Stimulated activated CD4-positive, alpha-beta T cell treated with anti-CD3 and anti-CD28 coated beads, Interleukin-2, amount 100 ng/mL, for 4 hours (primary cell): ENCODE data around the gene RBM11.
"Not testable (repeated sequence)": the region's sequence is repeated elsewhere in the genome, so short reads cannot be mapped to it uniquely, and the experiment has no call there.

ENCODE experiments used
- DNase-seq: peaks from one replicate; pipeline ENCODE4 v3.0.0-alpha.2; 2020; ENCODE audit warnings: low read depth

RBM11 gene, protein sequence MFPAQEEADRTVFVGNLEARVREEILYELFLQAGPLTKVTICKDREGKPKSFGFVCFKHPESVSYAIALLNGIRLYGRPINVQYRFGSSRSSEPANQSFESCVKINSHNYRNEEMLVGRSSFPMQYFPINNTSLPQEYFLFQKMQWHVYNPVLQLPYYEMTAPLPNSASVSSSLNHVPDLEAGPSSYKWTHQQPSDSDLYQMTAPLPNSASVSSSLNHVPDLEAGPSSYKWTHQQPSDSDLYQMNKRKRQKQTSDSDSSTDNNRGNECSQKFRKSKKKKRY

DNA sequence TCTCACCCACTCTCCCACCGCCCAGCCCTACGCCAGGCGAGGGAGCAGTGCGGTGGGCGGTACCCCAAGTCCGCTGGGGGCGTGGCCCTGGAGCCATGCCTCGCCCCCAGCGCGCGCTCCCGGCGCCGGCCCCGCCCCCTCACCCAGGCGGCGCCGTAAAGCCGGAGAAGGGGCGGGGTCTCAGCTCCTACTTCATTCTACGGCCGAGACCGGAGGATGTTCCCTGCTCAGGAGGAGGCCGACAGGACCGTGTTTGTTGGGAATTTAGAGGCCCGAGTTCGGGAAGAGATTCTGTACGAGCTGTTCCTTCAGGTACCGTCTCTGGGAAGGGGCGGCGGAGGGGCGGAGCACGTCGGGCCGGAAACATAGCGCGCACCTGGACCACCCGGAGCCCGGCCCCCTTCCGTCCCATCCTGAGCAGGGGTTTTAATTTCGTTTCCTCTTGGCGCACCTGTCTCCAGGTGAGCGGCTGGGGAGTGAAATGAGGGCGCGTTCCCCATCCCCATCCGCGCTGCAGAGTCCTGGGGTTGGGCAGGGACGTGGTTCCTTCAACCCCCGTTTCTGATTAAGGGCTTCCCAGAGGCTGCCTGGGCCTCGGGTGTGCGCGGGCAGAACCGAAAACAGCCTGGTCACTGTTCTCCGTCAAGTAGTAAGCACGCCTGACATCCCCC is at the start of gene RBM11:
TSS of gene RBM11 (plus strand) at position 187 of the 671 bp plus-strand sequence. CDS start at position 217, 30 bp downstream.
- peak; percentile 78 for DNase-seq

DNA sequence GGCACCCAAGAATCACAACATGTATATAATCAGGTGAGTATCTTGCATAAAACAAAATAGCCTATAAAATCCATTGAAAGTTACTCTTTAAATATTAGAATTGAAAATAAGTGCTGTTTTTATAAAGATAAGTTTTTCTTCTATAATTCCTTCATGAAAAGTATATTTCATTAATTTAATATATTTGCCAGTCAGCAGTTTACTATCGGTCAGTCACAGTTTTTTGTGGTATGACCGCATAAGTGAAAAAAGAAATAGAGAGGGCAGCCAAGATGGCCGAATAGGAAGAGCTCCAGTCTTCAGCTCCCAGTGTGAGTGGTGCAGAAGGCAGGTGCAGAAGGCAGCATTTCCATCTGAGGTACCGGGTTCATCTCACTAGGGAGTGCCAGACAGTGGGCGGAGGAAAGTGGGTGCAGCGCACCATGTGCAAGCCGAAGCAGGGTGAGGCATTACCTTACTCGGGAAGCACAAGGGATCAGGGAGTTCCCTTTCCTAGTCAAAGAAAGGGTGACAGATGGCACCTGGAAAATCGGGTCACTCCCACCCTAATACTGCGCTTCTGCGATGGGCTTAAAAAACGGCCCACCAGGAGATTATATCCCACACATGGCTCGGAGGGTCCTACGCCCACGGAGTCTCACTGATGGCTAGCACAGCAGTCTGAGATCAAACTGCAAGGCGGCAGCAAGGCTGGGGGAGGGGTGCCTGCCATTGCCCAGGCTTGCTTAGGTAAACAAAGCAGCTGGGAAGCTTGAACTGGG is 49.3 kb upstream of the RBM11 start:
- not testable (repeated sequence) for DNase-seq

DNA sequence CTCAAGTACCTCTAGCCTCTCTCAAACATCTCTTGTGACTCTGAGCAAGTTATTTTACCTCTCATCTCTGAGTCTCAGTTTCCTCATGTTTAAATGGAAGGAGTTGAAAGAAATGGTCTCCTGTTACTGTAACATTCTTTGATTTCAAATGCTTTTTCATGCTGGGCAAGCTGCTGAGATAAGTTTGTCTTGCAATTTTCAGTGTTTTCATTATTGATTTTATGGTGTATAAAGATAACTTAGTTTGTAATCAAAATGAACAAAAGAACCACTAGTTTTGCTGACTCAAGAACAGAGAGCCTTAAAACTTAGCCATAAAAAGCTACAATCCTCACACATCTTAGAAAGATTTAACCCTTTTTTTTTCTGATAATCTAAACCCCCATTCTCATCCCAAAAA is 9.7 kb upstream of the RBM11 start:
- DNase-seq: no peak

DNA sequence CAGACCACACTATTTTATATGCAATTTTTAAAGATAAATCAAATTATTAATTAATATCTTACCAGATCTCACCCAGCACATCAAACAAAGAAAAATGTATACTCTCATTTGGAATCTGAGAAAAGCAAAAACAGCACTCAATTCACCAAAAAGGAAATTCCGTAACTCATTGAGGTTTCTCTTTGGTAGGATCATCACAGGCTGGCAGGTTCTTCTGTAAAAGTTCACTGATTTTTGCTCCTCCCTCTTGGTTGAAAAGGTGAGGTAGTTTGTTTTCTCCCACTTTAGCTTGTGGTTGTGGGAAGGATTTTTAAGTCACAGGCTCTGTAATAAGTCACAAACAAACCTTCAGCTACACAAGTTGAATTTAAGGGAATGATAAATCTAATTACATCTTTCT is 5.2 kb upstream of the RBM11 start, which contains the start of gene LIPI:
TSS of gene LIPI (minus strand) at position 218 of the 400 bp plus-strand sequence. CDS start at position 108, 110 bp downstream.
- no peak for DNase-seq

DNA sequence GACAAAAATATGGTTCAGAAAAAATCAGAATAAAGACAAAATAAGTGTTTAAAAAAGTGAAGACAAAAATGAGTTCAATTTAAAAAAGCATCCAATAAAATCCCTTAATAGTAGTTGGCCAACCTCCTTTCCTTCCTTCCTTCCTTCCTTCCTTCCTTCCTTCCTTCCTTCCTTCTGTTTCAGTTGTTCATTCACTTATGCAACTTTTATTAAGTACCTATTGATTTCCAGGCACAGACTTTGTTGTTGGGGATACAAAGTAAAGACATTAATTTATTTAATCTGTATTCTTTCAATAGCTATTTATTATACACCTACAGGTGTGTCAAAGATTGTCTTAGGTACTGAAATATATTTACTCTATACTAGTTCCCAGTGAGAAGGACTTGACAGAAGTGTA is 2.8 kb upstream of the RBM11 start:
- no peak for DNase-seq

DNA sequence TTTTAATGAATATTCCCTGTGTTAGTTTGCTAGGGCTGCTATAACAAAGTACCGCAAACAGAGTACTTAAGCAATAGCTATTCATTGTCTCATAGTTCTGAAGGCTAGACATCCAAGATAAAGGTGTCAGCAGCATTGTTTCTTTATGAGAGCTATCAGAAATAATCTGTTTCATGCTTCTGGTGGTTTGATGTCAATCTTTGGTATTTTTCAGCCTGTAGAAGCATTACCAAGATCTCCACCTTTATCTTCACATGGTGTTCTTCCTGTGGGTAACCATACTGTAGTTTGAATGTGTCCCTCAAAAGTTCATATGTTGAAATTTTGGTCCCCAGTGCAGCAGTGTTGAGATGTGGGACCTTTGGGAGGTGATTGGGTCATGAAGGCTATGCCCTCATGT is 7.4 kb downstream of the RBM11 start:
- no peak for DNase-seq

DNA sequence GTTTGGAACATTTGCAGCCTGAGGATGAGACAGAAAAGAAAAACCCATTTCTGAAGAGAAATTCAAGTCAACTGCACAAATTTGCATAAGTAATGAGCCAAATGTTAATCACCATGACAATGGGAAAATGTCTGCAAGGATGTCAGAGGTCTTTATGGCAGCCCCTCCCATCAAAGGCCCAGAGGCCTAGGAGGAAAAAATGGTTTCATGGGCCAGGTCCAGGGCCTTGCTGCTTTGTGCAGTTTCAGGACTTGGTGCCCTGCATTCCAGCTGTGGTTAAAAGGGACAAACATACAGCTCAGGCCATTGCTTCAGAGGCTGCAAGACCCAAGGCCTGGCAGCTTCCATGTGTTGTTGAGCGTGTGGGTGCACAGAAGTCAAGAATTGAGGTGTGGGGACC is 13.4 kb downstream of the RBM11 start:
- no peak for DNase-seq

DNA sequence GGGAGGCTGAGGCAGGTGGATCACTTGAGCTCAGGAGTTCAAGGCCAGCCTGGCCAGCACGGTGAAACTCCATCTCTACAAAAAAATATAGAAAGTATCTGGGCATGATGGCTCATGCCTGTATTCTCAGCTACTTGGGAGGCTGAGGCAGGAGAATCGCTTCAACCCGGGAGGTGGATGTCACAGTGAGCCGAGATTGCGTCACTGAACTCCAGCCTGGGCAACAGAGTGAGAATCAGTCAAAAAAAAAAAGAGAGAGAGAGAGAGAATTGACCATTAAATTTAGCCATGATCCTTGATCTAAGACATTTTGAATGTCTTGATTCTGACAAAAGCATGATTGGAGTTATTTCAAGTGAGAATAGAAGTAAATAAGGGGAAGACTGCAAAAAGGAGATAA is 19.1 kb downstream of the RBM11 start:
- DNase-seq: no peak

DNA sequence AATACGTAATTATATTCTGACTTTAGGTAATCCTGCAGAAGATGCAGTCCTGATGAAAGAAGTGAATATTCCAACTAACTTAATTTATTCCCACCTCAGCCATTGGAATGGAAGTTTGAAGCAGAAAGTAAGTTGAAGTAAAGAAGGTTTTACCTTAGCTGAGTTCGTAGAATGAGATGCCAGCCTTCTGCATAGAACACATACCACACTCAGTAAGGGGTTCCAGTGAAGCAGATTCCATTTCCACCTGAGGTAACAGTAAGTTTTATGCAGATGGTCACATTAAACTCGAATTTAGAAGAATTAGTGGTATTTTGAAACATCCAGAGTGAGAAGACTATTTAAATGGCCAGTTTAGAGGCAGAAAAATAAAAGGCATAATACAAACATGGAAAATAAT is 20.2 kb downstream of the RBM11 start:
- no peak for DNase-seq

DNA sequence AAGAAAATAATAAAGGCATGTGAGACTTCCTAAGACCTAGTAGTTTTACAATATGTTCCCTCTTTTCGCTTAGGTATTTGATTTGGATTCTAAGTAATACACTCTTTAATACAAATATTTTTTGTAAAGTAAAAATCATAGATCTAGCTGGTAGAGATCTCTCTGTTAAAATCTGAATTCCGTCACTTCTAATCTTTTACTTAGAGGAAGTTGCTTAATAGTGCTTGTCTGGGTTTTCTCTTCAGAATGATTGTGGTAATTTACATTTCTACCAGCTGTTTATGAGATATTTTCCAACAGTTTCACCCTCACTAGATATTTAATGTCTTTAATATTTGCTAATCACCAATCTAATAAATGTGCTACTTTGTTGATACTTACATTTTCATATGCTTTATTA is 23.3 kb downstream of the RBM11 start:
- no peak for DNase-seq

DNA sequence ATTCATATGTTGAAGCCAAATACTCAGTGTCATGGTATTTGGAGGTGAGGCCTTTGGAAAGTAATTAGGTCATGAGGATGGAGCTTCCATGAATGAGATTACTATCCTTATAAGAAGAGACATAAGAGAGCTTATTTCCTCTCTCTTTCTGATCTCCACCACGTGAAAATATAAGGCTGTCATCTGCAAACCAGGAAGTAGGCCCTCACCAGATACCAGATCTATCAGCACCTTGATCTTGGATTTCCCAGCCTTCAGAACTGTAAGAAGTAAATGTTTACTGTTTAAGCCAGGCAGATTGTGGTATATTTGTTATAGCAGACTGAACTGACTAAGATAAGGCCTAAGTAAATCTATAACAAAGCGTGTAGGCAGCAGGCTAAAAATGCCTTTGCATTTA is 25.3 kb downstream of the RBM11 start:
- no peak for DNase-seq

DNA sequence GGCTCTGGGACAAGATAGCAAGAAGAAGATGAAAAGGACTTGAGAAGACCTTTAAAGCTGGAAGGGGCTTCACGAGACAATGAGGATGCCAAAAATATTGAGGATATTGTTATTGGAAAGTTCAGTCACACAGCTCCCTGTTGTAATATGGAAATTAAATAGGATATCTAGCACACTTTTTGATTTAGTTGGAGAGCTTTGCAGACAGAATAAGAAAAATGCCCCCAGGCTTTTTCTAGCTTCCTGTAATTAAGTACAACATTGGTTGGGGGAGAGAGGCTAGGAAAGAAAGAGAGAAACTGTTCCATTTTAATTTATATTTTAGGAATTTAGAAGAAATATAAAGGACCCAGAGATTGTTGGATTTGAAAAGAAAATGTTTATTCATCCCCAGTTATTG is 27.5 kb downstream of the RBM11 start:
- DNase-seq: no peak

DNA sequence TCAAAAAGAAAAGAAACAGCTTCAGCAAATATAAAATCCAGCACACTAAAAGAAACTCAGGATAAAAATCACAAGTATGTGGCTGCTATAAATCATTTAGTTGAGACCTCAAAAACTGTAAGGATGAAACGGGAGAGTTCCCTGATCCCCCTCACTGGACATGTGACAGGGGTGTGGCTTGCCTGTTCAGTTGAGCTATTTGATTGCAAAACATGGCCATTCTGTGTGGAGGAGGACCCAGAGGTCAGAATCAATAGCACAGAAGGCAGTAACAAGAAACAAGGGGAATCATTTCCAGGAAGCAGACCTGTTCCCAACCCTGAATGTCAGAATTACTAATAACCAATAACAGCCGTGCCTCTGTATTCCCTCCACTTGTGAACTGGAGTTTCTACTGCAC is 27.9 kb downstream of the RBM11 start:
- no peak for DNase-seq

DNA sequence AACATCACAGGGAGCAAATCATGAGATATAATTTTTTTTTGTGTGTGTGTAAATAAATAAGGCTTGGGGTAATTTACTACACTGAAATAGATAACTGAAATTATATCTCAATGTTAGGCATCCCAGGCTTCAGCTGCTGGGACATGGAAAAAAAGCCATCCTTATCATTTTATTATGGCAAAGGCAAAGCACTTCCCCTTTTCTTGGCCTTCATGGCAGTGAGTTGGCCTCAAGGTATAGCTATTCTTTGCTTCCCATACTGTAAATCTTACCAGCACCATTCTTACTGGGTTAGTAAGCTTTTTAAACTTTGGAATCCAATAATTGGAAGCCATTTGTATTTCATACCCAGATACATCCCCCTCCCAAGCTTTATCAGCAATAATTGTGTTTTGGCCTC is 29.0 kb downstream of the RBM11 start:
- no peak for DNase-seq

DNA sequence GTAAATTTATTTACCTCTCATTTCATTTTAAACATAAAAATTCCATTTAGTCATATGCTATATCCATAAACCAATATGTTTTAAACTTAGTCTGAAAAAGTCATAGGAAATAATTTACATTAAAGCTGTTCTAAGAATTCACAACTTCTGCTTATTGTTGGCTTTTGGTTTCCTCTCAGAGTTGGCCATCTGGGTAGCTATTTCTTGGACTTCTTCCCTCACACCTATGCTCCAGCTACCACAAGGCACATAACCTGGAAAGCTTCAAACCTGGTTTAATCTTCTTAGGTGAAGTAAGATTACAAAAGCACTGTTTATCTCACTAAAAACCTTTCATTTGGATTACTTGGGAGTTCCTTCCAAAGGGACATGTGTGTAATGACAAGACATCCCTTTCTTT is 29.8 kb downstream of the RBM11 start:
- no peak for DNase-seq

DNA sequence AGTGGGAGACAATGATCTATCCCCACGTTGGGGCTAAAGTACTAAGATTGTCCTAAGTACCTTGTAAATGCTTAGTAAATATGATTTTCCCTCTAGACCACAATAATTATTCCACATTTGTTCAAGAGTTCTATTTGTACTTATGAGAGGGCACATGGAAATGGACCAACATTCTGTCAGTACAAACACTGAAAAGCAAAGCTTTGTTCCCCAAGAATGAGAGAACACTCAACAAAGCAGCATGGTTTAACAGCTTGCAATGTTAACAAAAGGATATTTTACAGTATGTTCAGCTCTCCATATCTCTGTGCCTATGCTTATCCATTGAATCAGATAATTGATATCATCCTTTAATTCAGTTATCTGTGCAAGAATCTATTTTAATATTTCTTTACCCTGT is 35.4 kb downstream of the RBM11 start:
- DNase-seq: no peak

DNA sequence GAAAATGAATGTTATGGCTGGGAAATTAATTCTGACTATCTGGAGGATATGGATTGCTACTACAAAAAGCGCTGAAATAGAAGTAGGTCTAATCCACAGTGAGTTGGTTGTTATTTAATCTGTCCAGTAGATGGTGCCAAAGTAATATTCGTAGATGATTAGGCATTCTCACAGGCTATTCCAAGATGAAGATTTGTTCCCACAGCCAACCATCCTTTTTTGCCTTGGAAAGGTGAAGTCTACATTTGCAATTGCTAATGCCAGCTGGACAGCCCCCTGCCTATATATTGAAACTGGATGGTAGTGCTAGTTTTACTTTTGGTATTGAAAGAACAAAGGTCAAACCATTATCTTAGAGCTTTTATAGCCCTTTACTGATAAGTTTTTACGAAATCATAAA is 43.8 kb downstream of the RBM11 start:
- DNase-seq: no peak

DNA sequence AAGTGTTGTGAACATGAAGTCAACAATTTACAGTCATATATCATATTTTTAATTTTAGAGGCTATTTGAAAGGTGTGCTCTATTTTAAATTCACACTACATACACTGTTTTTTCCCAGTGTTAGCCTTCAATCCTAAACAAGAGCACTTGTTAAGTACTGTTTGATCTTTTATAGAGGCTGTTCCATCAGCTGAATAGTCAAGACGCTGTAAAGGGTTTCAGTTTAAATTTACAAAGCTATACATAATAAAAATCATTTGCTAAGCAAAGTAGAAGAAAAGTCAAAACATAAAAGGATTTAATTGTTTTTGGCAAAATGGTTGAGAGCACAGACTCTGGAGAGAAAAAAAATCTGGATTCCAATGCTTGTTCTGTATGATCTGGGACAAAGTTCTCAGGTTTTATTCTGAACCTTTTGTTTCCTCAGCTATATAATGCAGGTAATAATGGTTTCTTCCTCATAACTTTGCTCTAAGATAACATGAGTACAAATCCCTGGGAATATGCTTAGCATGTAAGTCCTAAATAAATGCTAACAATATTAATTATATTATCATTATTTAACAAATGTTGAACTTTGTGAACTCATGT is 44.3 kb downstream of the RBM11 start:
- DNase-seq: no peak

DNA sequence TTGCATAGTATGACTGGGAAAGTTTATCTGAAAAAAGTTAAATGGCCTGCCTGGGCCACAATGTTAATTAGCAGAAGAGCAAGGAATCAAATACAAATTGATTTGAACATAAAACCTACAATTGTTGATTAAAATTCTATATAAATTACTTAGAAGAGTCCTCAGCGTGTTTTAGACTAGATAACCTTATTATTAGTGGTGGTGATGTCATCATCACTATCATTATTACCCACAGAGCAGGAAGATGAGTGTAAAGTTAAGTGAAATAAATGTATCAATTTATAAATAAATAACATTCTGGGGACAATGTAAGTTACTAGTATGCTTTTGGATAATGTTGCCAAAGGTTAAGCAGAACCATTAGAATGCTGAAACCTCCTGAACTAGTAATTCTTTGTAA is 46.1 kb downstream of the RBM11 start:
- DNase-seq: no peak

DNA sequence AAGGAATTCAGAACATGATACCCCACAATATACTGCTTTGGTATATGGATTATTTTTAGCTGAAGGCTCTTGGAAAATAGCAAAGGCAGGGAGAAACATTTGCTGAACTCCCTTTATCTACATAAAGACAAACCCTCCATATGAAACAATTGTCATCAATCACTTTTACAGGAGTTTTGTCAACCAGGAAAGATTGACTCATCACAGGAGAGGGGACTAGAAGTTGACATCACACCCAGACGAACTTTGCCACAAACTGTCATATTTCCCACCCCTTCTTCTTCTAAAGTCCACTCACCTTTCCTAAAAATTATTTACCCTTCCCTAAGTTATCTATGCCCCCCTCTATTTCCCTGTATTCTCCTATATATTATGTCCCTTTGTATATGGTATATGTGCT is 47.9 kb downstream of the RBM11 start:
- no peak for DNase-seq

DNA sequence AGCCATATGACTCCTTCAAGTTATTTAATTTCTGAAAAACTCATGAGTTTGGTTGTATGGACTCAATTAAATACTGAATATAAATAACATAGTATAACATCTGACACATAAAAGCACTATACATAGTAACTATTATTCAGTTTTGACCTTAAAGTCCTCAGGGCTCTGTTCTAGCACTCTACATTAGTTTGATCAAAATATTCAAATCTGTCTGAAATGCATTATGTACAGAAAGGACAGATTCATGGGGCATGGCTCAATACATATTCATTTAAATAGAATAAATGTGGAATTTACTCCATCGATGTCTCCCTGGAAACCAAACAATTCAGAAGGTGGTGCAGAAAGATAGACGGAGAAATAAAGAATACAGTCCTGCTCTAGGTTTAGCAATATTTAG is 49.1 kb downstream of the RBM11 start:
- no peak for DNase-seq

DNA sequence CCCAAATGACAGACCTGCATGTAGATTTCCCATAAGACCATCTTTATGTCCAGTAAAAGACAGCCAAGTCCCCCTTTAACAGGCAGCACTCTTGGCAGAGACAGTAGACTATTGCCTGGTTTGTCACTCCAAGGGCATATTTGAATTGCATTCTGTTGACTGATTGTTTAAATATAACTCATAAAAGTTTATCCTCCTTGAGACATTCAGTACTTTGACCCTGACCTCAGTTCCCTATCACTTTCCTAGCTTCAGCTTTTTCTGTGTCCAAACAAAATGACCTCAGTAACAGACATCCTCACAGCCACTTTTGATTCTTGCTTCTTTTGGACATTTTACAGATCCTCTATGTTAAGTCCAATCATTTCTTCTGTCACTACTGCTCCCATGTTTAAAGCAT is 51.1 kb downstream of the RBM11 start:
- no peak for DNase-seq

DNA sequence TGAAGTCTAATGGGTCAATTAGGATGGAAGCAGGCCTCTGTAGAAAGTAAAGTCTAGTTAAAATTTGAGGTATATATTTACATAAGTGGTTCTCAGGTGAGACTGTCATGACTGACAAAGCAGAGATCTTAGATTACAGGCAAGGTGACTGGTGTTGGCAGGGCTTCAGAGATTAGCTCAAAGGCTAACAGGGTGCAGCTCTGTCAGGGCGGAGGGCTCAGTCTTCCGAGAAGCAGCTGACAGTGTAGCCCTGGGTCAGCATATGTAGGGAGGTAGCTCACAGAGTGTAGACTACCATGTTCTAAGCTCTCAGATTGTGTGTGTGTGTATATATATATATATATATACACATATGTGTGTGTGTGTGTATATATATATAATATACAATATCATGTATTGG is 54.7 kb downstream of the RBM11 start:
- DNase-seq: no peak
